GM19452 (cell line): Measurements from ENCODE around the gene PIGQ.
A peak's percentile ranks its signal among the peaks of the same experiment; 100 is the strongest.

ENCODE experiments used
- ATAC-seq: cut with Tn5 transposase; IDR thresholded peaks from one replicate; pipeline ENCODE4 v1.9.1; 2021; ENCODE audit not compliant: unreplicated experiment

PIGQ gene

DNA sequence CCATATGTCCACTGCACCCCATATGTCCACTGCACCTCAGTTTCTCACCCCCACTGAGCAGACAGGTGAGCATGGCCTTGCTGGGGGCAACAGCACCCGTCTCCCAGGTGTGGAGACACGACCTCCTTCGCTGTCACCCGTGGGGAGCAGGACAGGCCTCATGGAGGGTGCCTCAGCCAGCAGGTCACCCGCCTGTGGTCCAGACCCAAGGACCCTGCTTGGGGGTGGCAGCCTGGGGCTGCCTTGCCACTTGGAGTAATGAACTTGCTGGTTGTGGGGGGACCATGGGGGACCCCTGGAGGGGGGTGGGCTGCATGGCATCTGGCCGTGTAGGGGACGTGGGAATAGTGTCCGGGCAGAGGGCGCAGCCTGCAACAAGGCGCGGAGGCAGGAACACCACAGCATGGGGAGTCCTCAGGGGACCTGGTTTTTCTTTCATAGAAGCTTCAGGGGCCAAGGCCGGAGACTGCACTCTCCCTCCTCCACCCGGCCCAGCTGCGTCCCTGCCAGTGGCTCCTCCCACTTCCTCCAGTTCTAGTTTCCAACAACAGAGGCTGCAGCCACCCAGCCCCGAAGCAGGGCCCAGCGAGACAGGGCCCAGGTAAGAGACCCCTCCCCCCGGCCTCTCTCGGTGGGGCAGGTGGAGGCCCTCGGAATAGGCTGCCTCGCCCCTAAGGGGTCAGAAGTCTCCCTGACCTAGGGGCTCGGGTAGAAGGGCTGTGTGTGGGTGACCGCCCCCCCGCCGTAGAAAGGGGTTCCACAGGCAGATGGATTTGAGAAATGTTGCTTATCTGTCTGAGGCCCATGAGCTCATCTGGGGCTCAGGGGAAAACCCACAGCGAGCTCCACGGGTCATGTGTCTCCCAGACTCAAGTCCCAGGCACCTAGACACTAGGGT is 3.0 kb upstream of the PIGQ start, which contains the start of gene NHLRC4:
Gene NHLRC4 (plus strand): TSS at position 531 of the 898 bp plus-strand sequence. CDS start 1,043 bp downstream, outside the sequence.
- ATAC-seq, result peak; percentile 48

DNA sequence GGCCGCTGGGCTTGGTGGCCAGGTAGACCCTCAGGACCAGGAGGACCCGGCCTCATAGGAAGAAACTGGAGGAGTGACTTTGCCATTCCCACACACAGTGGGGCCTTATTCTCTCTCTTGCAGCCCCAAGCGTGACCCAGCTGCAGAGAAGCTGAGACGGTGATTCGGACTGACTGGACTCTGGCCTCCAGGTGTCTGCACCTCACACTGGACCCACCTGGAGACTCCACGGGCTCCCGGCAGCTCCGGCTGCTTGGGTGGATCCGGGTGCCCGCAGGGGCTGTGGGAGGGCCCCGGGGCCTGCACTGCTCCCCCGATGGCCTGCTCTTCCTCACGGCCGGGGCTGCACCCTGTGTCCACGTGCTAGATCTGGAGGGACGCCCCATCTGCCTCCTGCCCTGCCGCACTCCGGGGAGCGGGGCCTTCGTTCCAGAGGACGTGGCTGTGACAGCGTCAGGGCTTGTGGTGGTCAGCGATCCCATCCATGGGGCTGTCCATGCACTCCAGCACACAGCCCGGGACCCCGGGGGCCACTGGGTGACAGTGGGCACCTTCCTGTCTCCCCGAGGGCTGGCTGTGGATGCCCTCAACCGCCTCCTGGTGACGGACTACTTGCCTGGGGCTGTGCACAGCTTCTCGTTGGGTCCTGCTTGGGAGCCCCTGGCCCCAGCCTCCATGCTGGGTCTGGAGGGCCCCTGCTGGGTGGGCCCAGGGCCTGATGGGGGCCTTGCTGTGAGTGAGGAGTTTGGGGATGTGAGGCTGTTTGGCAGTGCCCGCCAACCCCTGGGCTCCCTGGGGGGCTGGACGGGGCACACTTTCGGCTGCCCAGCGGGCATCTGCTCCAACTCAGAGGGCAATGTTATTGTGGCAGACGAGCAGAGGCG is 2.2 kb upstream of the PIGQ start:
- ATAC-seq, result no peak

DNA sequence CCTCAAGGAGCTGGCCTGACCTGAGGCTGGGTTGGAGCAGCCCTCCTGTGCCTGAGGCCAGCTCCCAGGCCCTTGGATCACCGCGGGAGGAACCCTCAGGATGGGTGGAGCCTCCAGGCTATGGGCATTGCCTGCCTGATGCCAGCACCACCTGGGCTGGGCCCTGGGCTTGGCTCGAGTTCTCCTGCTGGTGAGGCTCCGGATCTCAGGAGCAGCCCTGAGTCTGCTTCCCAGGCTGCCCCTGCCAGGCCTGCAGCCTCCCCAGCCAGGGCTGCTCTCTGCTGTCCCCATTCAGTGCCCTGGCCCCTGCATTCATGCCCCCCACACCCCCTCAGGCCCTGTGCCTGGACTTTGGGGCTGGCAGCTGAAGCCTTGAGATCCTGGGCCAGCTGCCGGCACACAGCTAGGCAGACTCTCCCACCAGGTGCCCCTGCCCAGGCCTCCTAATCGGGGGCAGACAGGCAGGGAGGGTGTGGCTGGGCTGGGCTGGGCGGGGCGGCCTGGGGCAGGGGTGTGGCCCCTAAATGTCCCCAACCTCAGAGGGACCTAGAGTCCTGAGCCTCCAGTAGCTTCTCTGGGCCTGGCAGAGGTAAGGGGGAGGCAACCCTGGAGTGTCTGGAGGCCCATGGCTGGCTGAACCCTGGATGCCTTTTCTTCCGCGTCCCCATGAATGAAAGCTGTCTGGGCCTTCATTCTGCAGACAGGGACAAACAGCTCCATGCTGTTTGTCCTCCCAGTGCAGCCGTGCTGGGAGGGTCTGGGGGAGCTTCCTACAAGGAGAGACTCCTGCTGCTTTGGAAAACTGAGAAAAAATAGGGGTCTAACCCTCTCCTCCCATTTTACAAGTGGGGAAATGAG is 1.1 kb upstream of the PIGQ start:
- ATAC-seq, result no peak

DNA sequence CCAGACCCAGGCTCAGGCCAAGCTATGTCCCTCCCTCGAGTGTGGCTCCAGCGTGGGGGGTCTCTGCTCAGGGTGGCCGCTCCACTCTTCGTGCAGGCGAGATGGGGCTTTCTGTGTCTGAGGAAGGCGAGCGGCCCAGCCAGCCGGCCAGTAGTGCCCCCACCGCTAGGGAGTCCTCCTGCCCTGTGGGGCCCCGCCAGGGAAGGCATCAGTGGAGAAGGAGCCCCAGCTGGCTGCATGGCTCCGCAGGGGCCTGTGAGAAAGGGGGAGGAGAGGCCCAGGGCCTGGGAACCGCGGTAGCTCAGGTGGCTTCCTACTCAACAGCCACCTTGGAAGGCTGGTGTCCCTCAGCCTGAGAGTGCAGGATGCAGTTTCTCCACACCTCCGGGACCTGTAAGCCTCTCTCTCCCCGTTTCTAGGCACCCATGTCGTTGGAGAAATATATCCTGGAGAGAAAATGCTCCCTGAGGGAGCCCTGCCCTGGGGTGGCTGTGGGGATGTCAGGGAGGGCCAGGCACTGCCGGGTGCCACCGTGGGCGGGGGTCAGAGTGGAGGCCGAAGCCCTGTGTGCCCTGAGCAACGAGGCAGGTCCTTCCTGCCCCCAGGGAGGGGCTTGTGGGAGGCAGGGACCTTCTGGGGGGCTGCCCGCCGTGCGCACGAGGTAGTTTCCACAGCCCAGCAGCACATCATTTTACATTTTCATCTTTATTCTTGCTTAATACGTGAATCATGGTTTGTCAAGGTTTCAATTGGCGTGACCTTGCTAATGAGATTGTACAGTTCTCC is 3.3 kb downstream of the PIGQ start:
- ATAC-seq, result no peak

DNA sequence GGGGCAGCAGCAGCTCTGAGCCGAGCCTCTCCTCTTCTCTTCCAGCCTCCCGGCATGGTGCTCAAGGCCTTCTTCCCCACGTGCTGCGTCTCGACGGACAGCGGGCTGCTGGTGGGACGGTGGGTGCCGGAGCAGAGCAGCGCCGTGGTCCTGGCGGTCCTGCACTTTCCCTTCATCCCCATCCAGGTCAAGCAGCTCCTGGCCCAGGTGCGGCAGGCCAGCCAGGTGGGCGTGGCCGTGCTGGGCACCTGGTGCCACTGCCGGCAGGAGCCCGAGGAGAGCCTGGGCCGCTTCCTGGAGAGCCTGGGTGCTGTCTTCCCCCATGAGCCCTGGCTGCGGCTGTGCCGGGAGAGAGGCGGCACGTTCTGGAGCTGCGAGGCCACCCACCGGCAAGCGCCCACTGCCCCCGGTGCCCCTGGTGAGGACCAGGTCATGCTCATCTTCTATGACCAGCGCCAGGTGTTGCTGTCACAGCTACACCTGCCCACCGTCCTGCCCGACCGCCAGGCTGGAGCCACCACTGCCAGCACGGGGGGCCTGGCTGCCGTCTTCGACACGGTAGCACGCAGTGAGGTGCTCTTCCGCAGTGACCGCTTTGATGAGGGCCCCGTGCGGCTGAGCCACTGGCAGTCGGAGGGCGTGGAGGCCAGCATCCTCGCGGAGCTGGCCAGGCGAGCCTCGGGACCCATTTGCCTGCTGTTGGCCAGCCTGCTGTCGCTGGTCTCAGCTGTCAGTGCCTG is 4.4 kb downstream of the PIGQ start:
- ATAC-seq, result no peak

DNA sequence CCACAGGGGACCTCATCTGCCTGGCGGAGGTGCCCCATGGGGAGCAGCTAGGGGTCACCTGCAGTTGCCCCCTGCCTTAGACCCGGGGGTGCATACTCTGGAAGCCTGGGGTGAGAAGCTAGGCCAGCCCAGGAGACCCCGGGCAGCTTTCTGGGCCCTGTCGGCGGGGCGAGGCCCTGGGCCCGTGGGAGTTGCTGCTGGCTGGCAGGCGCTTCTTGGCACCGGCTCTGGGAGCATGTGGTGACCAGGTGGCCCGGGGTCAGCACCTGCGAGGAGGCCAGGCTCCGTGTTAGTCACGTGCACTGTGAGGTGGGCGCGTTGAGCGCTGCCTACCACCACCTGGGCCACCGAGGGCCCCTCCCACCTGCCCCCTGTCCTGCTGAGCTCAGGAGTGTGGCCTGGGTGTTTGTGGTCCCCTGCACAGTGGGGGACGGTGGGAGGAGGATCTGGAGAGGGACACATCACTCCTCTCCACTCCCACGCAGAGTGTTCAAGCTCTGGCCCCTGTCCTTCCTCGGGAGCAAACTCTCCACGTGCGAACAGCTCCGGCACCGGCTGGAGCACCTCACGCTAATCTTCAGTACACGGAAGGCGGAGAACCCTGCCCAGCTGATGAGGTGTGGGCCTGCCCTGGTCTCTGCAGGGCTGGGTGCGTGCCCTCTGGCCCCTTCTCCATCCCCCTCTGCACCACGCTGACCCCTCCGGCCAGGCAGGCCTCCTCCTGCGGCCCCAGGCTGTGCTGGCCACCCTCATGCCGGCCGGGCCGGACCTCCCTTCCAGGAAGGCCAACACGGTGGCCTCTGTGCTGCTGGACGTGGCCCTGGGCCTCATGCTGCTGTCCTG is 5.8 kb downstream of the PIGQ start:
- ATAC-seq, result no peak

DNA sequence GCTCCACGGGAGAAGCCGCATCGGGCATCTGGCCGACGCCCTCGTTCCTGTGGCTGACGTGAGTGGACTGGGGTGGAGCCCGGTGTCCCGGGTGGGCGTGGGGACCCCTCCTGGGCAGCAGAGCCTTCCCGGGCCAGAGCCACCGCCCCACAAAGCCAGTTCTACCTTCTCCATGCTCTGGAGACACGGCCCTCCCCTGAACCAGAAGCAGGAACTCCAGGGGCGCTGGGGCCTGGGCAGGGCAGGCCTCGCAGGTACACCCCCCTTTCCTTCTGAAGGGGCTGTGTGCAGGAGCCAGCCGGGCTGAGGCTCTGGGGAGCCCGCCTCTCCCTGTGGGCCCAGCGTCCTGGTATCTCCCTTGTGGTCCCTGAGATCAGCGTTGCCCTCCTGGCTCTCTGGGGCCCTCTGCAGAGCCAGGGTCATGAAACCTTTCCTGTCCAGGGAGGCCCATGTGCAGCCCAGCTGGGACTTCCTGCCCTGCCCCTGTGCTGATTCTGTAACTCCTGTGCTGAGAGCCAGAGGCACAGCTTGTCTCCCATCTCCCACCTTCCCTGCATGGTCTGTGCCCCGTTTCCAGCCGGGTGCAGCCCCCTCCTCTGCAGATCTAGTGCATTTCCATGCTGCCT is 6.5 kb downstream of the PIGQ start:
- no peak for ATAC-seq

DNA sequence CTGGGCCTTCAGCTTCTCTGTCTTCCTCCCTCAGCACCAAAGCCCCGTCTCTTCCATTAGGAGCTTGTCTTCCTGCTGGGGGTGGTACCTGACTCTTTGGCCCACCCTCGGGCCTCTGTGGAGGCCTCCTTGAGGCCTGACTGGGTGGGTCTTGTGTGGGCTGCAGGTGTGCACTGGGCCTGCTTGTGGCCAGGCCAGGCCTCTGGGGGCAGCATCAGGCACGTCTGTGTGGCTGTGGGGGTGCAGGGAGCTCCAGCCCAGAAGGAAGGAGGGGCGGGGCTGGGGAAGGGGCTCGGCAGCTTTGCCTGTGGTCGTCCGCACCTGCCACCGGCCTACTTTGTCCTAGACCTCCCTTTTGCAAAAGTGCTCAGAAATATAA is 7.0 kb downstream of the PIGQ start:
- no peak for ATAC-seq

DNA sequence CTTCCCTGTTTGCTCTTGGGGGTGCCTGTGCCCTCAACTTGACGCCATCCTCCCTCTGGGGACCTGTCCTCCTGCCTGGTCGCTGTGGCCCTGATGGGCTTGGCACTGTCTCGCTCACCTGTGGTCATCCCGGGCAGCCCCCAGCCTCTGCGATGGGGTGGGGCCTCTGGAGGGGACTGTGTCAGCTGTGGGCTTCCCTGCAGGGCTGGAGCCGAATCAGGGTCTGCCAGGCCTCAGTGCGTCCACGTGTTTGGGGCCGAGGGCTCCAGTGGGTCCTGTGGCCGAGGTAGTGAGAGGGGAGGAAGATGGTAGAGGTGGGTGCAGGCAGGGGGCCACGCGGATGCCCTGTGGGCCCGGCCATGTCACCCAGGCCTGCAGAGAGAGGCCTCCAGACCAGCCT is 8.0 kb downstream of the PIGQ start:
- ATAC-seq, result no peak

DNA sequence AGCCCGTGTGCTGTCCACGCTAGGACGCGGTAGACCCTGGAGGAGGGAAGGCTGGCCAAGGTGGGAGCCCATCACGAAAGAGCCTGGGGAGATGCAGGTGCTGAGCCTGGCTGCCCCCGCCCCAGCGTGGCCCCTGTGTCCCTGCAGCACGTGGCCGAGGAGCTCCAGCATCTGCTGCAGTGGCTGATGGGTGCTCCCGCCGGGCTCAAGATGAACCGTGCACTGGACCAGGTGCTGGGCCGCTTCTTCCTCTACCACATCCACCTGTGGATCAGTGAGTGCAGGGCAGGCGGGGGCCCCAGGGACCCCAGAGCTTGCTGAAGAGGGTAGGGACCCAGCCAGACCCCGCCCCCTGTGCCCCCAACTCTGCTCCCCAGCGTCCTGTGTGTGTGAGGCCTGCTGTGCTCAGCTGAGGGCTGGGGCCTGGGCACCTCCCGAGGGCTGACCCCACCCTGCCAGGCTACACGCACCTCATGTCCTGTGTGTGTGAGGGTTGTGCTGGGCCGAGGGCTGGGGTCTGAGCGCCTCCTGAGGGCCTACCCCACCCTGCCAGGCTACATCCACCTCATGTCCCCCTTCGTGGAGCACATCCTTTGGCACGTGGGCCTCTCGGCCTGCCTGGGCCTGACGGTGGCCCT is 8.6 kb downstream of the PIGQ start:
- ATAC-seq, result no peak

DNA sequence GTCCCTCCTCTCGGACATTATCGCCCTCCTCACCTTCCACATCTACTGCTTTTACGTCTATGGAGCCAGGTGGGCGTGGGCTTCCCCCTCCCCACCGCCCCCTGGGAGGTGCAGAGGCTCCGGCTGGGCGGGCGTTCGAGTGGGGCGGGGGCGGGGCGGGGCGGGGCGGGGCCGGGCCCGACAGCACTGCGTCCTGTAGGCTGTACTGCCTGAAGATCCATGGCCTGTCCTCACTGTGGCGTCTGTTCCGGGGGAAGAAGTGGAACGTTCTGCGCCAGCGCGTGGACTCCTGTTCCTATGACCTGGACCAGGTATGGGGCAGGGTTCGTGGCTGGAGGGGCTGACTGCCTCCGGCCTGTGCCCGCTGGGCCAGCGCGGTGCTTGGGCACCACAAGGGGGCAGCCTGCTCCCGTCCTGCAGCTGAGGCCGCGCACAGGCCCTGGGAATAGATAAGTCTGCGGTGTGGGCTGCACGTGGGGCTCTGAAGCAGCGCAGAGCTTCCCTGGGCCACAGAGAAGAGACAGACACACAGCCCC is 9.2 kb downstream of the PIGQ start:
- ATAC-seq, result no peak

DNA sequence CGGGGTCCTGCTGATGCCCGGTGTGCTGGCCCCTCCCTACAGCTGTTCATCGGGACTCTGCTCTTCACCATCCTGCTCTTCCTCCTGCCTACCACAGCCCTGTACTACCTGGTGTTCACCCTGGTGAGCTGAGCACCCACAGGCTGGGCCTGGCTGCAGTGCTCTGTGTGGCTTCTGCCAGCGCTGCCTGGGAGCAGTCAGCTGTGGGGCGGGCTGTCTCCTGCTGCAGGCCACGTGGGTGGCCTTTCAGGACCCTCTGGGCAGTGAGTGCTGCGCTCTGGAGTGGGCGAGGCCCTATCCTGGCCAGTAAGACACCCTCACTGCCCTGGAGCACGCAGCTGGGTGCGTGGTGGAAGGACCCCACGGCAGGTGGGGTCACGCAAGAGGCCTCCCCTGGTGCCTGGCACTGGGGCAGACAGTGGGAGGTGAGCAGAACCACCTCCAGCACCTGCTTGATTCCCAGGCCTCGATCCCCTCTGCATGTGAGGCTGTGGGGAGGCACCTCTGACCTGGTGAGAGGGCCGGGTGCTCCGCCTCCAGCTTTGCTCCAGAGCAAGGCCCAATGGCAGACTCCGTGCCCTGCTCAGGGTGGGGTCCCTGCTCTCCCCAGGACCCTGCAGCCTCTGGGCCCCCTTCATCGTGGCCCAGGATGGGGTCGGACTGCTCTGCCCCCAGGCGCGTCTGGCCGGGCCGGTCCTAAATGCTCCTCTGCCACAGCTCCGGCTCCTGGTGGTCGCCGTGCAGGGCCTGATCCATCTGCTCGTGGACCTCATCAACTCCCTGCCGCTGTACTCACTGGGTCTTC is 10.6 kb downstream of the PIGQ start:
- ATAC-seq, result no peak

DNA sequence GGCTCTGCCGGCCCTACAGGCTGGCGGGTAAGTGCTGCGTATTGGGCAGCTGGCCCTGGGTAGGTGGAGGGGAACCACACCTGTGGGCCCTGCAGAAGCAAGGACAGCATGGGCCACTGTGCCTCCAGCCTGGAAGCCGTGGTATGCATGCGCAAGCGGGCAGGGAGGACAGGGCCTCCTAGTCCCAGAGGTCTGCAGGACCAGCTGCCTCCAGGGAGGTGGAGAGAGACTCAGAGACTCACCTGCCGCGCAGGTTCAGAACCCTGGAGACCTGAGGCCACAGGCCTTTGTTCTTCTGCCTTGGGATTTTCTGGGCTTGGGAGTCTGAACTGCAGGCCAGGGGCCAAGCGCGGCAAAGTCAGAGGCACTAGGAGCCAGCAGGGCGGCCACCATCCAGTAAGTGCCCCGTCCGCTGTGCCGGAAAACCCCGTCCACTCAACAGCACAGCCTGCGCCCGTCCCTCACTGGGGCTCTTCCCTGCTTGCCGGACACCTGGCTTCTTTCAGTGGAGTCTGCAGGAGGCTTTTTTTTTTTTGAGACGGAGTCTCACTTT is 11.3 kb downstream of the PIGQ start:
- ATAC-seq, result no peak

DNA sequence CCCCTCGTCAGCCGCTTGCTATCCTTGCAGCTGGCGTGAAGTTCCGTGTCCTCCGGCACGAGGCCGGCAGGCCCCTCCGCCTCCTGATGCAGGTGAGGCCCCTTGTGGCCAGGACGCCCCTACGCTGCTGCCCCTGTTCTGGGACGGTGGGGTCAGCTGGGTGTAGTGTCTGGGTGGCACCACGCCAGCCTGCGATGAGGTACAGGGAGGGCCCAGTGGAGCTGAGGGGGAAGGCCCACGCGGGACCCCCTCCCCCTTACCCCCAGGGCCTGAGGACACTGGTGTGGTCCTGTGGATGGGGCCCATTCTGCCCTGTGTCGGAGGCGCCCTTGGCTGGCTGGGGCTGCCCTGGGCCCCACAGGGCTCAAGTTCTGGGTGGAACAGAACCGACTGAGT is 12.4 kb downstream of the PIGQ start:
- no peak for ATAC-seq

DNA sequence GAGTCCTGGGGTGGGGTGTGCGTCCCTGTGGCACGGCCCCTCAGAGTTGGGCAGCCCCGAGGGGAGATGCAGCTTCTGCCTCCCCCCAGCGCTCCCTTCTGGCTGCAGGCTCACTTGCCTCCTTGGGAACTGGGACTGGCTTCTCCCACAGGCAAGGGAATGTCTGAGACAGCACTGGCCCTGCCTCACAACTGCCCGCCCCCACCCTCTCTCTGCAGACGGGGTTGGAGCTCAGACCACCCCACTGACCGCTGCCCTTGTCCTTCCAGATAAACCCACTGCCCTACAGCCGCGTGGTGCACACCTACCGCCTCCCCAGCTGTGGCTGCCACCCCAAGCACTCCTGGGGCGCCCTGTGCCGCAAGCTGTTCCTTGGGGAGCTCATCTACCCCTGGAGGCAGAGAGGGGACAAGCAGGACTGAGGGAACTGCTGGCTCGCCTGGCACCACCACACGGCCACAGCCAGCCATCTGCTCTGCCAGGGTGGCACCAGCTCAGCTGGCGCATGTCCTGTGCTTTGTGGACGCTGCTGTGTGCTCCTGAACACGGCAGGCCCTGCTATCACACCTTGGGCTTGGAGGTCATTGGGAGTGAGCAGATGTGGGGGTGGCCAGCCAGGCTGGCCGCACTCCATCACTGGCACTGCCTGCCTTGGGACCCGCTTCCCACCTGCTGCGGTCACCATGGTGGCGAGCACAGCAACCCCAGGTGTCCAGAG is 13.0 kb downstream of the PIGQ start:
- ATAC-seq, result no peak

DNA sequence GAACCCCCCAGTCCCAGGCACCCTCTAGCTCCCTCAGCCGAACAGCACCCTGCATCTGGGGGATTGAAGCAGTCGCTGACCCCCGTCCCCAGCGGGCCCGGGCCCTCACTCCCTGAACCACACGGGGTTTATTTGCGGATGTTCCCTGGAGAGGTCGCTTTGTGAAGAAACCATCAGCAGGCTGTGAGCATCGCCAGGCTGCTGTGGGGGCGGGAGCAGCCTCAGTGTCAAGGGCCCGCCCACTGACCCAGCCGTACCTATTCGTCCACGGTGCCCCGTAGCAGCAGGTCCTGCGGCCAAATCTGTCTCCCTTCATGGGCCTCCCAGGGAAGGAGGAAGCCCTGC is 13.7 kb downstream of the PIGQ start:
- no peak for ATAC-seq
